ENCODE data around the gene TENM4.

GRCh38 chr11:79066456-79067351 is 374.1 kb downstream of the TENM4 start:
- TF ChIP-seq CTCF (tag by site-specific recombination; IDR thresholded peaks at IDR 0.05) (no peak), ZNF792 (tag by site-specific recombination; IDR thresholded peaks at IDR 0.05) (no peak), OSR2 (tag by site-specific recombination; IDR thresholded peaks at IDR 0.05) (no peak), REST (tag by site-specific recombination; IDR thresholded peaks at IDR 0.05) (no peak), ZNF660 (tag by site-specific recombination; IDR thresholded peaks at IDR 0.05) (no peak), ZNF184 (tag by site-specific recombination; IDR thresholded peaks at IDR 0.05) (no peak), YY1 (tag by site-specific recombination; IDR thresholded peaks at IDR 0.05) (no peak), ZNF274 (IDR thresholded peaks at IDR 0.05; ENCODE audit: low read length) (no peak), ZNF274 (tag by site-specific recombination; IDR thresholded peaks at IDR 0.05; ENCODE audit: borderline replicate concordance) (no peak)
